GM18951 (cell line): Measurements from ENCODE around the gene ANKRD2.
"Not testable (repeated sequence)": the region's sequence is repeated elsewhere in the genome, so short reads cannot be mapped to it uniquely, and the experiment has no call there.

Experiments used
- POLR2A ChIP-seq: IDR thresholded peaks from 4 replicates; pipeline ENCODE4 v1.6.1; 2011; ENCODE audit warnings: mild to moderate bottlenecking; ENCODE audit not compliant: insufficient read length, insufficient read depth; ENCODE audit errors: extremely low read depth
- in situ Hi-C: fragments of 300-500 bp; cut with MboI; formaldehyde crosslinking; loops from one replicate; pipeline ENCODE4 v1.12.0; 2022; ENCODE audit warnings: low sequenced_read_pairs, mixed read lengths, inconsistent platforms; ENCODE audit not compliant: unreplicated experiment

The ANKRD2 gene

GRCh38 chr10:97572214-97572989 is at the start of gene ANKRD2:
ANKRD2 (plus strand) TSS chr10:97572779; CDS start chr10:97572789, 10 bp downstream.
- in situ Hi-C loops: no loop called here

GRCh38 chr10:97522937-97523336 is 49.6 kb upstream of the ANKRD2 start:
- in situ Hi-C loops: no loop called here
- TF ChIP-seq POLR2A: no peak

More at GRCh38 chr10:97572214-97572989, at the start of gene ANKRD2:
- no peak for TF ChIP-seq POLR2A

- no peak for TF ChIP-seq POLR2A
Measured at GRCh38 chr10:97525086-97525485, 47.5 kb upstream of the ANKRD2 start.

GRCh38 chr10:97525683-97526110 is 46.9 kb upstream of the ANKRD2 start:
- no peak for TF ChIP-seq POLR2A
- in situ Hi-C loops: no loop called here

More at GRCh38 chr10:97525086-97525485, 47.5 kb upstream of the ANKRD2 start:
- in situ Hi-C loops: no loop called here

- in situ Hi-C loops: not testable (repeated sequence)
Measured at GRCh38 chr10:97528876-97529275, 43.7 kb upstream of the ANKRD2 start.

GRCh38 chr10:97529685-97530465 is 42.7 kb upstream of the ANKRD2 start:
- in situ Hi-C loops: no loop called here
- TF ChIP-seq POLR2A: no peak

- in situ Hi-C loops: no loop called here
Measured at GRCh38 chr10:97531401-97531986, 41.1 kb upstream of the ANKRD2 start.

GRCh38 chr10:97532935-97533671 is 39.5 kb upstream of the ANKRD2 start:
- in situ Hi-C loops: no loop called here
- no peak for TF ChIP-seq POLR2A

More at GRCh38 chr10:97531401-97531986, 41.1 kb upstream of the ANKRD2 start:
- no peak for TF ChIP-seq POLR2A

GRCh38 chr10:97533888-97534287 is 38.7 kb upstream of the ANKRD2 start:
- no peak for TF ChIP-seq POLR2A
- in situ Hi-C loops: no loop called here

- TF ChIP-seq POLR2A: no peak
- in situ Hi-C loops: no loop called here
Measured at GRCh38 chr10:97534746-97535367, 37.7 kb upstream of the ANKRD2 start.

- no peak for TF ChIP-seq POLR2A
- in situ Hi-C loops: no loop called here
Measured at GRCh38 chr10:97537186-97537869, 35.3 kb upstream of the ANKRD2 start.

GRCh38 chr10:97538411-97538810 is 34.2 kb upstream of the ANKRD2 start:
- in situ Hi-C loops: no loop called here
- no peak for TF ChIP-seq POLR2A
